Tibial nerve (tissue), 3 donors: ENCODE measurements around the gene CTSA.

Experiments used
- POLR2A ChIP-seq, 2 donors: fragments of 450-650 bp; IDR thresholded peaks; one replicate each; pipeline ENCODE4 v1.6.1; 2017; ENCODE audit warnings: antibody characterized with exemption in 2 of 2, mild to moderate bottlenecking in 2 of 2, moderate library complexity in 2 of 2
- TF ChIP-seq, protein P1 (sequence below), 5 experiments: fragments of 200-600 bp in 3 of 5; fragments of 450-650 bp in 2 of 5; sonication (generic) in 3 of 5; IDR thresholded peaks; one replicate each; pipeline ENCODE4 v1.5.1; 2016 to 2019; ENCODE audit warnings: antibody characterized with exemption in 5 of 5, mild to moderate bottlenecking in 3 of 5, moderate library complexity in 2 of 5

DNA sequence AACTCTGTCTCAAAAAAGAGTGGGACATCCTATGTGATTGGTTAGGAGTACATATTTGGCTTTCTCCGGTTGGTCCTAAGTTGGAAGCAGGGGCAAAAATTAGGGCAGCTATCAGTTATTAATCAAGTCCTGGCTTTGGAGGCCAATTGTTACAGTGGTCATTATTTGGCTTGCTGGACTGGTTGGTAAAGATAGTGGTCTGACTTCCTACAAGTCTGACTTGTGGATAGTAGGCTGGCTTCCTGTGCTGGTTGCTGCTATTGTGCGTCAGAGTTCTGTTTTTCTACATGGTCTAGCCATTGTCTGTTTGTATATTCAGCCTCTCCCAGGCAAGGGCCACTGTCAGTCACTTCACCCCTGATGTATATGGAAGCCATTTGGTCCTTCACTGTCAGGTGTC, 40.9 kb upstream of the CTSA start:
- TF ChIP-seq, protein P1, sequence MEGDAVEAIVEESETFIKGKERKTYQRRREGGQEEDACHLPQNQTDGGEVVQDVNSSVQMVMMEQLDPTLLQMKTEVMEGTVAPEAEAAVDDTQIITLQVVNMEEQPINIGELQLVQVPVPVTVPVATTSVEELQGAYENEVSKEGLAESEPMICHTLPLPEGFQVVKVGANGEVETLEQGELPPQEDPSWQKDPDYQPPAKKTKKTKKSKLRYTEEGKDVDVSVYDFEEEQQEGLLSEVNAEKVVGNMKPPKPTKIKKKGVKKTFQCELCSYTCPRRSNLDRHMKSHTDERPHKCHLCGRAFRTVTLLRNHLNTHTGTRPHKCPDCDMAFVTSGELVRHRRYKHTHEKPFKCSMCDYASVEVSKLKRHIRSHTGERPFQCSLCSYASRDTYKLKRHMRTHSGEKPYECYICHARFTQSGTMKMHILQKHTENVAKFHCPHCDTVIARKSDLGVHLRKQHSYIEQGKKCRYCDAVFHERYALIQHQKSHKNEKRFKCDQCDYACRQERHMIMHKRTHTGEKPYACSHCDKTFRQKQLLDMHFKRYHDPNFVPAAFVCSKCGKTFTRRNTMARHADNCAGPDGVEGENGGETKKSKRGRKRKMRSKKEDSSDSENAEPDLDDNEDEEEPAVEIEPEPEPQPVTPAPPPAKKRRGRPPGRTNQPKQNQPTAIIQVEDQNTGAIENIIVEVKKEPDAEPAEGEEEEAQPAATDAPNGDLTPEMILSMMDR (IDR thresholded peaks at IDR 0.05), result no peak
- no peak for TF ChIP-seq POLR2A (IDR thresholded peaks at IDR 0.05)
